Adrenal gland (tissue), 5 donors: ENCODE data around the gene SRPK2.

Source experiments
- POLR2A ChIP-seq, 2 donors: fragments of 450-650 bp; IDR thresholded peaks; one replicate each; pipeline ENCODE4 v1.6.1; 2017; ENCODE audit warnings: antibody characterized with exemption in 2 of 2, mild to moderate bottlenecking in 2 of 2, moderate library complexity in 1 of 2
- TF ChIP-seq, protein P1 (sequence below), 6 experiments: fragments of 450-650 bp in 4 of 6; fragments of 200-600 bp in 2 of 6; sonication (generic) in 1 of 6; IDR thresholded peaks; 1 replicate in 5 of 6; 2 replicates in 1 of 6; pipeline versions ENCODE4 v1.5.1 to v1.8.0; 2016 to 2021; ENCODE audit warnings: antibody characterized with exemption in 6 of 6, mild to moderate bottlenecking in 2 of 6, moderate library complexity in 1 of 6
- donor health status: DM: no; HTN: no; CAD: no.

DNA sequence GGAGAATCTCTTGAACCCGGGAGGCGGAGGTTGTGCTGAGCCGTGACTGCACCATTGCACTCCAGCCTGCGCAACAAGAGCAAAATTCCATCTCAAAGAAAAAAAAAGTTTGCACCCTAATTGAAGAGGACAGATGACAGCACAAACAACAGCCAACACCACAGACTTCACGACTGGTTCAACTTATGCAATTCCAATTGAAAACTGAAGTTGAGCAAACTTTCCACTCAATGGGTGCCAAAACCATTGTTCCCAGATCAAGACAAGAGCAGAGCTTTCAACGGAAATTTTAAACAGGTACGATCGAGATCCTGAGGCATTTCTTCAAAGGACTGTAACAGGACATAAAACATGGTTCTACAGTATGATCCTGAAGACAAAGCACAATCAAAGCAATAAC lies 225.0 kb downstream of the SRPK2 start:
- TF ChIP-seq, protein P1, sequence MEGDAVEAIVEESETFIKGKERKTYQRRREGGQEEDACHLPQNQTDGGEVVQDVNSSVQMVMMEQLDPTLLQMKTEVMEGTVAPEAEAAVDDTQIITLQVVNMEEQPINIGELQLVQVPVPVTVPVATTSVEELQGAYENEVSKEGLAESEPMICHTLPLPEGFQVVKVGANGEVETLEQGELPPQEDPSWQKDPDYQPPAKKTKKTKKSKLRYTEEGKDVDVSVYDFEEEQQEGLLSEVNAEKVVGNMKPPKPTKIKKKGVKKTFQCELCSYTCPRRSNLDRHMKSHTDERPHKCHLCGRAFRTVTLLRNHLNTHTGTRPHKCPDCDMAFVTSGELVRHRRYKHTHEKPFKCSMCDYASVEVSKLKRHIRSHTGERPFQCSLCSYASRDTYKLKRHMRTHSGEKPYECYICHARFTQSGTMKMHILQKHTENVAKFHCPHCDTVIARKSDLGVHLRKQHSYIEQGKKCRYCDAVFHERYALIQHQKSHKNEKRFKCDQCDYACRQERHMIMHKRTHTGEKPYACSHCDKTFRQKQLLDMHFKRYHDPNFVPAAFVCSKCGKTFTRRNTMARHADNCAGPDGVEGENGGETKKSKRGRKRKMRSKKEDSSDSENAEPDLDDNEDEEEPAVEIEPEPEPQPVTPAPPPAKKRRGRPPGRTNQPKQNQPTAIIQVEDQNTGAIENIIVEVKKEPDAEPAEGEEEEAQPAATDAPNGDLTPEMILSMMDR (IDR thresholded peaks at IDR 0.05): no peak
- no peak for TF ChIP-seq POLR2A (IDR thresholded peaks at IDR 0.05)
